Measurements from ENCODE around the gene AFTPH.

DNA sequence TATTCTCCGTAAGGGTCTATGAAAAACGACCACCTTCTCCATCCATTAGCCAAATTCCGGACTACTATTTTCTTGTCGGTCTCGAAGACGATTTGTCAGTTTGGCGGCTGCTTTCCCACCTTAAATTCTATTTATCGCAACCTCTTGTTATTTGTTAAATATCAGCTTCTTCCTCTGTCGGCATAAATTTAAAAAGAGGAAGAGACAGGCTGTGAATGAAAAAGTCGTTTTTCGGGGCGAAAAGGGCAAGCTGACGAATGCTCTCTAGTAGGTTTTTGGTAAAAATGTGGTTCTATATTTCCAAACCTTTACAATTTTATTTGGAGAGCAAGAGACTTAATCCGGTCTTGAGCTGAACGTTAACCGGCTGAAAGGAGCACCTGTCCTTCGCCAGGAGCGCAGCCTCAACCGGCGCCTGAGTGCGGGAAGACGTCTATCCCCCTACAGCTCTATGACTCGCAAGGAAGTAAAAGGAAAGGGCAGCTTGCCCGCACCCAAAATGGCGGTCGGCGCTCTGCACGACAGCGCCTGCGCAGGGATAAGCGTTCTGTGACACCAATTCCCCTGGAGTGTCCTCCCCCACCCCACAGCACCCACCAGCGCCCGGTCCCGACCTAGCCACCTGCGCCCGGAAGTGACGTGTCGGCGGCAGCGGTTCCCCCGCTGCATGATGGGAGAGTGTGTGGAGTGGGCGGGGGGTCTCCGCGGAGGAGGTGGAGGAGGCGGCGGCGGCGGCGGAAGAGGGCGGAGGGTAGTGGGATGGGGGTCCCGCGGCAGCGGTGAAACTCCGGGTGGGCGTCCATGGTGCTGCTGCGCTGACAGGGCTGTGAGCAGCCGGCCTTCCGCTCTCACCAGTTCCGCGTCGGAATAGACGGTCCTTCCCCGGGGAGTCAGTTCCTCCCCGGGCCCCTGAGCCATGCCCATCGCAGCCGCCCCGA is at the start of gene AFTPH:
- TF ChIP-seq EZH2 (IDR thresholded peaks at IDR 0.05; ENCODE audit: low read depth) (no peak), CTCF (conservative IDR thresholded peaks at IDR 0.05) (no peak)
